ENCODE measurements around the gene ACP1. TPM values are rescaled to one million over a fixed set of nuclear protein-coding genes. Genes with fewer than 3 reads are reported as not detected.

The ACP1 gene
- total RNA-seq, 1 donor from 2014 or later, result 114 TPM

GRCh38 chr2:228518-229278 lies 36.0 kb upstream of the ACP1 start:
- H3K4me2 ChIP-seq (ENCODE audit: low read length), result no peak overlapping the region
- H3K9me3 ChIP-seq (ENCODE audit: insufficient read depth, low read depth, low read length), result no peaks in the 10 kb centered on the region
- no peak overlapping the region for H2AFZ ChIP-seq (ENCODE audit: low read depth, low read length)
- Mint-ChIP-seq H3K36me3 (ENCODE audit: low read depth, unreplicated experiment) (peaks cover 2% of the 10 kb centered on the region), H3K4me3 (ENCODE audit: unreplicated experiment) (no peak overlapping the region), H3K4me1 (ENCODE audit: low read depth, unreplicated experiment) (no peaks in the 10 kb centered on the region), H3K27me3 (ENCODE audit: low read depth, unreplicated experiment) (no peaks in the 10 kb centered on the region), H3K9me3 (ENCODE audit: unreplicated experiment) (peaks cover 2% of the 10 kb centered on the region), H3K27ac (ENCODE audit: unreplicated experiment) (no peak overlapping the region)
- H3K4me3 ChIP-seq (ENCODE audit: insufficient read depth, low read depth, low read length), result no peak overlapping the region
- DNase-seq (ENCODE audit: low read depth) (no peak), FAIRE-seq (no peak)
- no peak overlapping the region for H3K9ac ChIP-seq (ENCODE audit: low read length)
- H3K36me3 ChIP-seq (ENCODE audit: insufficient read depth, low read length), result peaks cover 3% of the 10 kb centered on the region
- TF ChIP-seq EZH2 (IDR thresholded peaks at IDR 0.05; ENCODE audit: insufficient read depth, low read length), result no peak
- no peak for TF ChIP-seq CTCF (IDR thresholded peaks at IDR 0.05; ENCODE audit: insufficient read depth, low read depth, low read length)
- H3K79me2 ChIP-seq (ENCODE audit: insufficient read depth, low read length), result no peaks in the 10 kb centered on the region
- no peak overlapping the region for H3K27ac ChIP-seq (ENCODE audit: low read depth, low read length)
- no peaks in the 10 kb centered on the region for H4K20me1 ChIP-seq (ENCODE audit: insufficient read depth, low read length)
- H3K27me3 ChIP-seq (ENCODE audit: insufficient read depth, low read length), result no peaks in the 10 kb centered on the region
- H3K4me1 ChIP-seq (ENCODE audit: insufficient read depth, low read length), result no peaks in the 10 kb centered on the region

GRCh38 chr2:231521-232185 lies 33.1 kb upstream of the ACP1 start:
- Histone ChIP-seq H3K4me2 (ENCODE audit: low read length) (no peak overlapping the region), H3K27me3 (ENCODE audit: insufficient read depth, low read length) (no peaks in the 10 kb centered on the region), H3K36me3 (ENCODE audit: insufficient read depth, low read length) (no peaks in the 10 kb centered on the region), H4K20me1 (ENCODE audit: insufficient read depth, low read length) (no peaks in the 10 kb centered on the region), H3K27ac (ENCODE audit: low read depth, low read length) (no peak overlapping the region), H3K4me3 (ENCODE audit: insufficient read depth, low read depth, low read length) (no peak overlapping the region), H3K4me1 (ENCODE audit: insufficient read depth, low read length) (no peaks in the 10 kb centered on the region), H3K9ac (ENCODE audit: low read length) (no peak overlapping the region), H3K9me3 (ENCODE audit: insufficient read depth, low read depth, low read length) (no peaks in the 10 kb centered on the region), H3K79me2 (ENCODE audit: insufficient read depth, low read length) (no peaks in the 10 kb centered on the region), H2AFZ (ENCODE audit: low read depth, low read length) (no peak overlapping the region)
- Mint-ChIP-seq H3K4me3 (ENCODE audit: unreplicated experiment) (no peak overlapping the region), H3K27me3 (ENCODE audit: low read depth, unreplicated experiment) (no peaks in the 10 kb centered on the region), H3K36me3 (ENCODE audit: low read depth, unreplicated experiment) (no peaks in the 10 kb centered on the region), H3K27ac (ENCODE audit: unreplicated experiment) (no peak overlapping the region), H3K4me1 (ENCODE audit: low read depth, unreplicated experiment) (no peaks in the 10 kb centered on the region), H3K9me3 (ENCODE audit: unreplicated experiment) (peaks cover 2% of the 10 kb centered on the region)
- DNase-seq (ENCODE audit: low read depth) (no peak), FAIRE-seq (no peak)
- TF ChIP-seq EZH2 (IDR thresholded peaks at IDR 0.05; ENCODE audit: insufficient read depth, low read length) (no peak), CTCF (IDR thresholded peaks at IDR 0.05; ENCODE audit: insufficient read depth, low read depth, low read length) (no peak)

- Mint-ChIP-seq H3K4me1 (ENCODE audit: low read depth, unreplicated experiment) (peaks cover 4% of the 10 kb centered on the region), H3K4me3 (ENCODE audit: unreplicated experiment) (no peak overlapping the region), H3K27ac (ENCODE audit: unreplicated experiment) (no peak overlapping the region), H3K36me3 (ENCODE audit: low read depth, unreplicated experiment) (no peaks in the 10 kb centered on the region), H3K9me3 (ENCODE audit: unreplicated experiment) (peaks cover 2% of the 10 kb centered on the region), H3K27me3 (ENCODE audit: low read depth, unreplicated experiment) (no peaks in the 10 kb centered on the region)
- Histone ChIP-seq H3K4me2 (ENCODE audit: low read length) (no peak overlapping the region), H3K36me3 (ENCODE audit: insufficient read depth, low read length) (no peaks in the 10 kb centered on the region), H4K20me1 (ENCODE audit: insufficient read depth, low read length) (no peaks in the 10 kb centered on the region), H3K4me1 (ENCODE audit: insufficient read depth, low read length) (no peaks in the 10 kb centered on the region), H3K9me3 (ENCODE audit: insufficient read depth, low read depth, low read length) (no peaks in the 10 kb centered on the region), H3K4me3 (ENCODE audit: insufficient read depth, low read depth, low read length) (no peak overlapping the region), H3K9ac (ENCODE audit: low read length) (no peak overlapping the region), H2AFZ (ENCODE audit: low read depth, low read length) (no peak overlapping the region), H3K27me3 (ENCODE audit: insufficient read depth, low read length) (no peaks in the 10 kb centered on the region), H3K27ac (ENCODE audit: low read depth, low read length) (no peak overlapping the region), H3K79me2 (ENCODE audit: insufficient read depth, low read length) (no peaks in the 10 kb centered on the region)
- TF ChIP-seq EZH2 (IDR thresholded peaks at IDR 0.05; ENCODE audit: insufficient read depth, low read length) (no peak), CTCF (IDR thresholded peaks at IDR 0.05; ENCODE audit: insufficient read depth, low read depth, low read length) (no peak)
- DNase-seq (ENCODE audit: low read depth) (no peak), FAIRE-seq (no peak)
Observed at GRCh38 chr2:233030-233429, 31.7 kb upstream of the ACP1 start.
